ENCODE measurements around the gene RAD23A.

GRCh38 chr19:12975221-12975741, 29.6 kb downstream of the RAD23A start:
- TF ChIP-seq CTCF (conservative IDR thresholded peaks at IDR 0.05; ENCODE audit: low read depth, low read length) (no peak), RAD21 (IDR thresholded peaks at IDR 0.05; ENCODE audit: low read length) (no peak), POLR2A (IDR thresholded peaks at IDR 0.05; ENCODE audit: low read depth, low read length) (no peak), RCOR1 (IDR thresholded peaks at IDR 0.05; ENCODE audit: insufficient replicate concordance, low read length) (no peak), USF2 (IDR thresholded peaks at IDR 0.05; ENCODE audit: low read depth, low read length) (no peak), SMC3 (IDR thresholded peaks at IDR 0.05; ENCODE audit: low read depth, low read length) (no peak), BHLHE40 (IDR thresholded peaks at IDR 0.05; ENCODE audit: low read depth, low read length) (no peak), MAFK (IDR thresholded peaks at IDR 0.05; ENCODE audit: low read depth, low read length) (no peak)

Data from IMR-90 (cell line).